CD4-positive, alpha-beta T cell (primary cell): Measurements from ENCODE around the gene SLC47A2. TPM values are rescaled to one million over a fixed set of nuclear protein-coding genes. Genes with fewer than 3 reads are reported as not detected.
"Not testable (repeated sequence)": the region's sequence is repeated elsewhere in the genome, so short reads cannot be mapped to it uniquely, and the experiment has no call there.

Source experiments
- ATAC-seq: fragments of 200-7000 bp; cut with Tn5 transposase; one replicate; pipeline ENCODE4 v1.10.0; 2022; ENCODE audit warnings: mild to moderate bottlenecking; ENCODE audit not compliant: poor library complexity
- CTCF ChIA-PET: fragments of 350-600 bp; sonication (Branson Sonifier 250); formaldehyde crosslinking; loops from one replicate; lab custom pipeline; 2021; ENCODE audit warnings: antibody characterized with exemption, inconsistent platforms; lab: Charles Lee
- POLR2A ChIA-PET: fragments of 350-600 bp; sonication (Branson Sonifier 250); formaldehyde crosslinking; loops from one replicate; lab custom pipeline; 2021; ENCODE audit warnings: antibody characterized with exemption, inconsistent platforms; lab: Charles Lee
- DNase-seq, 14 experiments: peaks; one replicate each; pipeline ENCODE4 v3.0.0-alpha.2; 2013 to 2020; ENCODE audit warnings: mixed read lengths in 2 of 14
- H3K27ac ChIP-seq, 2 donors: one replicate each; pipeline versions ENCODE4 v1.5.1 to v1.7.0; 2013; ENCODE audit warnings: low read length in 2 of 2, low read depth in 1 of 2, mild to moderate bottlenecking in 1 of 2
- H3K27me3 ChIP-seq, 2 experiments: 1 replicate in 1 of 2; 2 replicates in 1 of 2; pipeline versions ENCODE4 v1.6.1 to v1.7.0; 2013; ENCODE audit warnings: low read length in 2 of 2, control low read depth in 1 of 2, mild to moderate bottlenecking in 1 of 2, moderate library complexity in 1 of 2; ENCODE audit not compliant: insufficient read depth in 2 of 2, control insufficient read depth in 1 of 2
- H3K36me3 ChIP-seq: one replicate; pipeline ENCODE4 v1.6.1; 2013; ENCODE audit warnings: low read length, control low read depth; ENCODE audit not compliant: insufficient read depth
- H3K4me1 ChIP-seq: one replicate; pipeline ENCODE4 v1.6.1; 2013; ENCODE audit warnings: low read length, control low read depth; ENCODE audit not compliant: insufficient read depth
- H3K4me3 ChIP-seq: one replicate; pipeline ENCODE4 v1.5.1; 2013; ENCODE audit warnings: mild to moderate bottlenecking, low read length, moderate library complexity
- H3K9me3 ChIP-seq, 2 experiments: 1 replicate in 1 of 2; 2 replicates in 1 of 2; pipeline versions ENCODE4 v1.6.1 to v1.7.0; 2013; ENCODE audit warnings: low read length in 2 of 2, mild to moderate bottlenecking in 2 of 2, control low read depth in 1 of 2, moderate library complexity in 1 of 2; ENCODE audit not compliant: control insufficient read depth in 1 of 2, insufficient read depth in 1 of 2
- H3K27ac Mint-ChIP-seq: one replicate; pipeline ENCODE4 v1.8.0; 2020; ENCODE audit warnings: mixed read lengths
- H3K27me3 Mint-ChIP-seq: one replicate; pipeline ENCODE4 v1.8.0; 2021; ENCODE audit warnings: mixed read lengths
- H3K36me3 Mint-ChIP-seq: one replicate; pipeline ENCODE4 v1.8.0; 2021; ENCODE audit warnings: low read depth, mixed read lengths
- H3K4me1 Mint-ChIP-seq: one replicate; pipeline ENCODE4 v1.8.0; 2021; ENCODE audit warnings: low read depth, mixed read lengths
- H3K4me3 Mint-ChIP-seq: one replicate; pipeline ENCODE4 v1.8.0; 2020; ENCODE audit warnings: mild to moderate bottlenecking, mixed read lengths
- H3K9me3 Mint-ChIP-seq: one replicate; pipeline ENCODE4 v1.8.0; 2020; ENCODE audit warnings: mixed read lengths
- CTCF ChIP-seq: fragments of 200-600 bp; IDR thresholded peaks from one replicate; pipeline ENCODE4 v1.8.0; 2022; ENCODE audit warnings: antibody characterized with exemption, mild to moderate bottlenecking
- intact Hi-C, 2 experiments: fragments of 100-400 bp; cut with DNase I in 1 of 2; cut with micrococcal nuclease in 1 of 2; formaldehyde crosslinking; loops; one replicate each; pipeline versions ENCODE4 v1.15.1 to v1.9.0; 2023 to 2025; cut with DNase I, micrococcal nuclease
- polyA plus RNA-seq, 2 donors: library from polyadenylated mRNA; unstranded; fragments of 120-200 nt; gene quantifications; one replicate each; pipeline ENCODE4 v1.2.1, GENCODE V29; 2013
- total RNA-seq, 174 experiments: library from RNA in 2 of 174; stranded (reverse) in 2 of 174; gene quantifications; one replicate each; pipeline ENCODE4 v1.2.3 and lab custom pipeline; 2021 to 2026

SLC47A2 gene, protein sequence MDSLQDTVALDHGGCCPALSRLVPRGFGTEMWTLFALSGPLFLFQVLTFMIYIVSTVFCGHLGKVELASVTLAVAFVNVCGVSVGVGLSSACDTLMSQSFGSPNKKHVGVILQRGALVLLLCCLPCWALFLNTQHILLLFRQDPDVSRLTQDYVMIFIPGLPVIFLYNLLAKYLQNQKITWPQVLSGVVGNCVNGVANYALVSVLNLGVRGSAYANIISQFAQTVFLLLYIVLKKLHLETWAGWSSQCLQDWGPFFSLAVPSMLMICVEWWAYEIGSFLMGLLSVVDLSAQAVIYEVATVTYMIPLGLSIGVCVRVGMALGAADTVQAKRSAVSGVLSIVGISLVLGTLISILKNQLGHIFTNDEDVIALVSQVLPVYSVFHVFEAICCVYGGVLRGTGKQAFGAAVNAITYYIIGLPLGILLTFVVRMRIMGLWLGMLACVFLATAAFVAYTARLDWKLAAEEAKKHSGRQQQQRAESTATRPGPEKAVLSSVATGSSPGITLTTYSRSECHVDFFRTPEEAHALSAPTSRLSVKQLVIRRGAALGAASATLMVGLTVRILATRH
- not detected for total RNA-seq
- polyA plus RNA-seq (2013, experiment 1 of 2): 0.06 TPM
- 0.07 TPM for polyA plus RNA-seq (2013, experiment 2 of 2)
- total RNA-seq (lab: John Stamatoyannopoulos, UW): 0 to 0.38 (median 0) reads per million in 172 experiments

GRCh38 chr17:19716108-19717030 lies at the start of gene SLC47A2:
Gene SLC47A2, minus strand, starts transcription at chr17:19716584. Its CDS starts 29 bp downstream, at chr17:19716555.
- intact Hi-C loops: no loop called here
- no peaks in the 10 kb centered on the region for H3K4me1 ChIP-seq
- Mint-ChIP-seq H3K27ac (no peak within 1 kb of the TSS), H3K9me3 (no peaks in the 10 kb centered on the region), H3K4me1 (no peaks in the 10 kb centered on the region), H3K4me3 (no peak within 1 kb of the TSS), H3K27me3 (no peaks in the 10 kb centered on the region), H3K36me3 (no peaks in the 10 kb centered on the region)
- TF ChIP-seq CTCF: no peak
- CTCF ChIA-PET: no interaction called here
- no peak within 1 kb of the TSS for H3K4me3 ChIP-seq
- no peaks in the 10 kb centered on the region for H3K36me3 ChIP-seq
- ATAC-seq (no peak), DNase-seq (peak in 1 of 14 experiments; percentile 30)
- H3K27me3 ChIP-seq: no peaks in the 10 kb centered on the region
- POLR2A ChIA-PET: no interaction called here
- no peak within 1 kb of the TSS for H3K27ac ChIP-seq
- no peaks in the 10 kb centered on the region for H3K9me3 ChIP-seq

- no peaks in the 10 kb centered on the region for H3K9me3 Mint-ChIP-seq
- Histone ChIP-seq H3K27me3 (no peaks in the 10 kb centered on the region), H3K4me1 (peaks cover 48% of the 10 kb centered on the region), H3K36me3 (no peaks in the 10 kb centered on the region), H3K4me3 (no peak overlapping the region), H3K9me3 (no peaks in the 10 kb centered on the region), H3K27ac (no peak overlapping the region)
- peak overlapping the region; percentile 36 for H3K27ac Mint-ChIP-seq
- ChIA-PET POLR2A (interaction anchor here (1.0 to 1.4 kb wide), 2 partner anchors 21 to 118 kb away, joined by 3 to 5 read pairs; no protein-coding TSS in a partner anchor), CTCF (interaction anchor here (0.7 to 1.6 kb wide), 4 partner anchors 12 to 254 kb away, joined by 3 to 7 read pairs (median 4); no protein-coding TSS in a partner anchor)
- no peak for TF ChIP-seq CTCF
- H3K27me3 Mint-ChIP-seq: no peaks in the 10 kb centered on the region
- H3K4me1 Mint-ChIP-seq: peaks cover 45% of the 10 kb centered on the region
- no peaks in the 10 kb centered on the region for H3K36me3 Mint-ChIP-seq
- ATAC-seq: no peak
- intact Hi-C loops: loop anchor here (1.0 to 5.0 kb wide), 3 partner anchors 119 to 403 kb away; partner anchors contain the start of genes ALDH3A2 (in 1 of the 2) and B9D1 (in 1 of the 2)
- H3K4me3 Mint-ChIP-seq: no peak overlapping the region
- DNase-seq: no peak
Measured at GRCh38 chr17:19766016-19766415, 49.6 kb upstream of the SLC47A2 start.

GRCh38 chr17:19763991-19764390 lies 47.6 kb upstream of the SLC47A2 start:
- H3K27me3 ChIP-seq, H3K36me3 ChIP-seq, H3K4me3 Mint-ChIP-seq, H3K4me3 ChIP-seq, H3K9me3 ChIP-seq, H3K27me3 Mint-ChIP-seq, H3K9me3 Mint-ChIP-seq, DNase-seq, H3K27ac Mint-ChIP-seq, CTCF ChIA-PET, H3K27ac ChIP-seq, ATAC-seq, H3K36me3 Mint-ChIP-seq: not testable (repeated sequence)
- intact Hi-C loops: loop anchor here in 1 of 2 experiments (5.0 kb wide), 1 partner anchor 117 kb away; the partner anchor contains the start of gene ALDH3A2
- peaks cover 33% of the 10 kb centered on the region for H3K4me1 ChIP-seq
- H3K4me1 Mint-ChIP-seq: peaks cover 29% of the 10 kb centered on the region
- POLR2A ChIA-PET: interaction anchor here (3.1 kb wide), 1 partner anchor 116 kb away, joined by 17 read pairs; the partner anchor contains the start of gene ALDH3A2
